ENCODE data around the gene PADI2.
"Not testable (repeated sequence)": the region's sequence is repeated elsewhere in the genome, so short reads cannot be mapped to it uniquely, and the experiment has no call there.

The PADI2 gene

GRCh38 chr1:17065666-17066065, 53.6 kb downstream of the PADI2 start:
- no CpG with 5 or more reads among the region's 7 CpGs for WGBS, 2 donors (ENCODE audit: extremely low coverage in 2 of 2, insufficient read length in 2 of 2, insufficient replicate concordance in 1 of 2)
- H3K4me3 ChIP-seq (ENCODE audit: low read length in 2 of 2): no peak overlapping the region
- no peaks in the 10 kb centered on the region for H3K36me3 ChIP-seq (replicated peaks in 1 of 2; ENCODE audit: control insufficient read depth in 2 of 2, insufficient read depth in 2 of 2, low read length in 2 of 2)

DNA sequence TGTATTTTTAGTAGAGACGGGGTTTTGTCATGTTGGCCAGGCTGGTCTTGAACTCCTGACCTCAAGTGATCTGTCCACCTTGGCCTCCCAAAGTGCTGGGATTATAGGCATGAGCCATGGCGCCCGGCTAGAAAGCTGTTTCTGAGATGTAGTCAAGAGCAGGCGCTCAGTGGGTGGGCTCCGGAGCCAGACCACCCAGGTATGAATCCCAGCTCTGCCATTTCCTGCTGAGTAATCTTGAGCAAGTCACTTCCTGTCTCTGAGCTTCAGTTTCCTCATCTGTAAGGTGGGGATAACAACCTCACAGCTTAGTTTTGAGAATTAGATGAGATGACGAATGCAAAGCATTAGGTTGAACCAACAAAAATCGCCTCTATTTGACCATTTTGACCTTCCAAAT, 56.5 kb downstream of the PADI2 start:
- H3K4me3 ChIP-seq (ENCODE audit: low read length in 2 of 2); H3K18ac ChIP-seq (ENCODE audit: low read length); H2AK5ac ChIP-seq (ENCODE audit: low read depth, low read length); H3K27ac ChIP-seq (replicated peaks; ENCODE audit: low read length); H3K9me3 ChIP-seq (replicated peaks in 1 of 2; ENCODE audit: control insufficient read depth in 2 of 2, insufficient read depth in 1 of 2, low read depth in 1 of 2, low read length in 2 of 2); H3K14ac ChIP-seq (ENCODE audit: low read length); H3K4me2 ChIP-seq (ENCODE audit: insufficient read depth, low read length, poor library complexity, severe bottlenecking); H3K79me1 ChIP-seq (ENCODE audit: low read depth, low read length); H4K8ac ChIP-seq (ENCODE audit: low read depth, low read length); H2BK15ac ChIP-seq (ENCODE audit: low read length); H4K91ac ChIP-seq (ENCODE audit: low read depth, low read length, poor library complexity); H3K23ac ChIP-seq (ENCODE audit: low read depth, low read length, poor library complexity); H3K27me3 ChIP-seq (ENCODE audit: control insufficient read depth in 3 of 3, insufficient read depth in 3 of 3, low read depth in 1 of 3, low read length in 3 of 3); H3K9ac ChIP-seq (ENCODE audit: low read depth, low read length, poor library complexity); H3K36me3 ChIP-seq (replicated peaks in 1 of 2; ENCODE audit: control insufficient read depth in 2 of 2, insufficient read depth in 2 of 2, low read length in 2 of 2); H2BK120ac ChIP-seq (ENCODE audit: low read depth, low read length); H3K4ac ChIP-seq (ENCODE audit: low read length); H2BK5ac ChIP-seq (ENCODE audit: low read length); H2BK12ac ChIP-seq (ENCODE audit: low read length); H2AFZ ChIP-seq (ENCODE audit: low read length); DNase-seq (ENCODE audit: low spot score): not testable (repeated sequence)
- peaks cover 7 to 13% of the 10 kb centered on the region in 2 donors for H3K4me1 ChIP-seq (ENCODE audit: control insufficient read depth in 2 of 2, insufficient read depth in 1 of 2, low read depth in 1 of 2, low read length in 2 of 2)
- no CpG with 5 or more reads among the region's 7 CpGs for WGBS, 2 donors (ENCODE audit: extremely low coverage in 2 of 2, insufficient read length in 2 of 2, insufficient replicate concordance in 1 of 2)

More at GRCh38 chr1:17065666-17066065, 53.6 kb downstream of the PADI2 start:
- no peak overlapping the region for H3K18ac ChIP-seq (ENCODE audit: low read length)
- H3K4me2 ChIP-seq (ENCODE audit: insufficient read depth, low read length, poor library complexity, severe bottlenecking): no peak overlapping the region
- no peak overlapping the region for H2AFZ ChIP-seq (ENCODE audit: low read length)
- H4K8ac ChIP-seq (ENCODE audit: low read depth, low read length): no peak overlapping the region
- no peak for DNase-seq (ENCODE audit: low spot score)
- no peak overlapping the region for H2BK120ac ChIP-seq (ENCODE audit: low read depth, low read length)
- no peak overlapping the region for H3K9ac ChIP-seq (ENCODE audit: low read depth, low read length, poor library complexity)
- H3K27ac ChIP-seq (replicated peaks; ENCODE audit: low read length): no peak overlapping the region
- H3K27me3 ChIP-seq (ENCODE audit: control insufficient read depth in 3 of 3, insufficient read depth in 3 of 3, low read depth in 1 of 3, low read length in 3 of 3): peaks cover 0 to 11% (median 0%) of the 10 kb centered on the region in 3 experiments
- no peak overlapping the region for H3K4ac ChIP-seq (ENCODE audit: low read length)
- H3K23ac ChIP-seq (ENCODE audit: low read depth, low read length, poor library complexity): no peak overlapping the region
- no peaks in the 10 kb centered on the region for H3K9me3 ChIP-seq (replicated peaks in 1 of 2; ENCODE audit: control insufficient read depth in 2 of 2, insufficient read depth in 1 of 2, low read depth in 1 of 2, low read length in 2 of 2)
- no peaks in the 10 kb centered on the region for H3K79me1 ChIP-seq (ENCODE audit: low read depth, low read length)
- H2BK15ac ChIP-seq (ENCODE audit: low read length): no peak overlapping the region
- no peak overlapping the region for H2BK12ac ChIP-seq (ENCODE audit: low read length)
- no peak overlapping the region for H4K91ac ChIP-seq (ENCODE audit: low read depth, low read length, poor library complexity)
- H3K4me1 ChIP-seq (ENCODE audit: control insufficient read depth in 2 of 2, insufficient read depth in 1 of 2, low read depth in 1 of 2, low read length in 2 of 2): peaks cover 2 to 5% of the 10 kb centered on the region in 2 donors
- no peak overlapping the region for H2BK5ac ChIP-seq (ENCODE audit: low read length)
- no peak overlapping the region for H2AK5ac ChIP-seq (ENCODE audit: low read depth, low read length)
- H3K14ac ChIP-seq (ENCODE audit: low read length): no peak overlapping the region

GRCh38 chr1:17061892-17062291, 57.4 kb downstream of the PADI2 start:
- Histone ChIP-seq H2BK15ac (ENCODE audit: low read length) (no peak overlapping the region), H3K79me1 (ENCODE audit: low read depth, low read length) (no peaks in the 10 kb centered on the region), H3K27me3 (ENCODE audit: control insufficient read depth in 3 of 3, insufficient read depth in 3 of 3, low read depth in 1 of 3, low read length in 3 of 3) (peaks cover 0 to 5% (median 0%) of the 10 kb centered on the region in 3 experiments), H4K91ac (ENCODE audit: low read depth, low read length, poor library complexity) (no peak overlapping the region), H3K18ac (ENCODE audit: low read length) (no peak overlapping the region), H3K4ac (ENCODE audit: low read length) (no peak overlapping the region), H3K36me3 (replicated peaks in 1 of 2; ENCODE audit: control insufficient read depth in 2 of 2, insufficient read depth in 2 of 2, low read length in 2 of 2) (no peaks in the 10 kb centered on the region), H3K4me3 (ENCODE audit: low read length in 2 of 2) (no peak overlapping the region), H3K9ac (ENCODE audit: low read depth, low read length, poor library complexity) (no peak overlapping the region), H3K4me1 (ENCODE audit: control insufficient read depth in 2 of 2, insufficient read depth in 1 of 2, low read depth in 1 of 2, low read length in 2 of 2) (peaks cover 7 to 13% of the 10 kb centered on the region in 2 donors), H2BK12ac (ENCODE audit: low read length) (no peak overlapping the region), H3K27ac (replicated peaks; ENCODE audit: low read length) (no peak overlapping the region), H3K4me2 (ENCODE audit: insufficient read depth, low read length, poor library complexity, severe bottlenecking) (no peak overlapping the region), H3K9me3 (replicated peaks in 1 of 2; ENCODE audit: control insufficient read depth in 2 of 2, insufficient read depth in 1 of 2, low read depth in 1 of 2, low read length in 2 of 2) (no peaks in the 10 kb centered on the region), H2BK5ac (ENCODE audit: low read length) (no peak overlapping the region), H3K23ac (ENCODE audit: low read depth, low read length, poor library complexity) (no peak overlapping the region), H3K14ac (ENCODE audit: low read length) (no peak overlapping the region), H4K8ac (ENCODE audit: low read depth, low read length) (no peak overlapping the region), H2AK5ac (ENCODE audit: low read depth, low read length) (no peak overlapping the region), H2BK120ac (ENCODE audit: low read depth, low read length) (no peak overlapping the region), H2AFZ (ENCODE audit: low read length) (no peak overlapping the region)
- WGBS, 2 donors (ENCODE audit: extremely low coverage in 2 of 2, insufficient read length in 2 of 2, insufficient replicate concordance in 1 of 2): no CpG with 5 or more reads among the region's 2 CpGs
- DNase-seq (ENCODE audit: low spot score): no peak

- Histone ChIP-seq H3K4ac (ENCODE audit: low read length) (no peak overlapping the region), H3K79me1 (ENCODE audit: low read depth, low read length) (no peaks in the 10 kb centered on the region), H2BK5ac (ENCODE audit: low read length) (no peak overlapping the region), H2AFZ (ENCODE audit: low read length) (no peak overlapping the region), H3K27me3 (ENCODE audit: control insufficient read depth in 3 of 3, insufficient read depth in 3 of 3, low read depth in 1 of 3, low read length in 3 of 3) (peaks cover 0 to 5% (median 0%) of the 10 kb centered on the region in 3 experiments), H3K36me3 (replicated peaks in 1 of 2; ENCODE audit: control insufficient read depth in 2 of 2, insufficient read depth in 2 of 2, low read length in 2 of 2) (no peaks in the 10 kb centered on the region), H3K4me3 (ENCODE audit: low read length in 2 of 2) (no peak overlapping the region), H2BK120ac (ENCODE audit: low read depth, low read length) (no peak overlapping the region), H3K9me3 (replicated peaks in 1 of 2; ENCODE audit: control insufficient read depth in 2 of 2, insufficient read depth in 1 of 2, low read depth in 1 of 2, low read length in 2 of 2) (no peaks in the 10 kb centered on the region), H3K23ac (ENCODE audit: low read depth, low read length, poor library complexity) (no peak overlapping the region), H3K9ac (ENCODE audit: low read depth, low read length, poor library complexity) (no peak overlapping the region), H2BK15ac (ENCODE audit: low read length) (no peak overlapping the region), H3K14ac (ENCODE audit: low read length) (no peak overlapping the region), H2BK12ac (ENCODE audit: low read length) (no peak overlapping the region), H4K8ac (ENCODE audit: low read depth, low read length) (no peak overlapping the region), H3K4me2 (ENCODE audit: insufficient read depth, low read length, poor library complexity, severe bottlenecking) (no peak overlapping the region), H4K91ac (ENCODE audit: low read depth, low read length, poor library complexity) (no peak overlapping the region), H2AK5ac (ENCODE audit: low read depth, low read length) (no peak overlapping the region), H3K4me1 (ENCODE audit: control insufficient read depth in 2 of 2, insufficient read depth in 1 of 2, low read depth in 1 of 2, low read length in 2 of 2) (peaks cover 7 to 14% of the 10 kb centered on the region in 2 donors), H3K18ac (ENCODE audit: low read length) (no peak overlapping the region), H3K27ac (replicated peaks; ENCODE audit: low read length) (no peak overlapping the region)
- WGBS, 2 donors (ENCODE audit: extremely low coverage in 2 of 2, insufficient read length in 2 of 2, insufficient replicate concordance in 1 of 2): no CpG with 5 or more reads among the region's 3 CpGs
- no peak for DNase-seq (ENCODE audit: low spot score)
Observed at GRCh38 chr1:17061486-17061885, 57.8 kb downstream of the PADI2 start.
